DND-41 (cell line): Measurements from ENCODE around the gene PSAP.

Source experiments
- ATAC-seq: fragments of 200-7000 bp; cut with Tn5 transposase; 3 replicates; pipeline ENCODE4 v1.9.1; 2021; ENCODE audit warnings: low read depth; ENCODE audit not compliant: insufficient read depth
- DNase-seq: peaks from one replicate; pipeline ENCODE4 v3.0.0-alpha.2; 2020
- H2AFZ ChIP-seq: 2 replicates; pipeline ENCODE4 v1.6.0; 2012; ENCODE audit warnings: low read depth, low read length
- H3K27ac ChIP-seq: 2 replicates; pipeline ENCODE4 v1.5.1; 2012; ENCODE audit warnings: low read length, inconsistent platforms
- H3K27me3 ChIP-seq: fragments of 200-600 bp; sonication (generic); 2 replicates; pipeline ENCODE4 v1.6.0; 2012; ENCODE audit warnings: low read length, mild to moderate bottlenecking, inconsistent platforms; ENCODE audit not compliant: insufficient read depth, poor library complexity
- H3K36me3 ChIP-seq: 2 replicates; pipeline ENCODE4 v1.5.1; 2012; ENCODE audit warnings: low read length, inconsistent platforms; ENCODE audit not compliant: insufficient read depth
- H3K4me1 ChIP-seq: 2 replicates; pipeline ENCODE4 v1.5.1; 2012; ENCODE audit warnings: mild to moderate bottlenecking, low read length; ENCODE audit not compliant: insufficient read depth
- H3K4me2 ChIP-seq: 2 replicates; pipeline ENCODE4 v1.6.0; 2012; ENCODE audit warnings: mild to moderate bottlenecking, moderate library complexity, low read length, inconsistent platforms; ENCODE audit not compliant: insufficient read depth
- H3K4me3 ChIP-seq, 2 experiments: fragments of 200-600 bp in 1 of 2; shearing (Covaris generic) in 1 of 2; 2 replicates each; pipeline ENCODE4 v1.5.1; 2012 to 2016; ENCODE audit warnings: inconsistent platforms in 2 of 2, low read length in 2 of 2, mild to moderate bottlenecking in 2 of 2, low read depth in 1 of 2, moderate library complexity in 1 of 2
- H3K79me2 ChIP-seq: 2 replicates; pipeline ENCODE4 v1.6.0; 2012; ENCODE audit warnings: low read length, inconsistent platforms; ENCODE audit not compliant: insufficient read depth
- H3K9ac ChIP-seq: 2 replicates; pipeline ENCODE4 v1.6.0; 2012; ENCODE audit warnings: low read depth, mild to moderate bottlenecking, inconsistent platforms, low read length, moderate library complexity
- H3K9me3 ChIP-seq: 2 replicates; pipeline ENCODE4 v1.5.1; 2012; ENCODE audit warnings: low read length, moderate library complexity, mild to moderate bottlenecking, inconsistent platforms; ENCODE audit not compliant: insufficient read depth, severe bottlenecking
- H4K20me1 ChIP-seq: 2 replicates; pipeline ENCODE4 v1.6.0; 2012; ENCODE audit warnings: low read length; ENCODE audit not compliant: insufficient read depth
- CTCF ChIP-seq: IDR thresholded peaks from 2 replicates; pipeline ENCODE4 v1.5.1; 2012; ENCODE audit warnings: borderline replicate concordance, low read length, moderate library complexity, mild to moderate bottlenecking; ENCODE audit not compliant: poor library complexity, severe bottlenecking; ENCODE audit errors: extremely low read depth
- EZH2 ChIP-seq: IDR thresholded peaks from 3 replicates; pipeline ENCODE4 v1.6.1; 2012; ENCODE audit warnings: borderline replicate concordance, low read depth, mild to moderate bottlenecking, moderate library complexity, low read length, inconsistent platforms; ENCODE audit not compliant: severe bottlenecking

The PSAP gene

GRCh38 chr10:71797533-71798307, 53.3 kb downstream of the PSAP start:
- Histone ChIP-seq H3K79me2 (no peaks in the 10 kb centered on the region), H3K4me3 (no peak overlapping the region), H2AFZ (no peak overlapping the region), H3K9me3 (no peaks in the 10 kb centered on the region), H4K20me1 (peaks cover 3% of the 10 kb centered on the region; the same call in 1 of the 2 replicates), H3K27me3 (no peaks in the 10 kb centered on the region), H3K4me2 (no peak overlapping the region), H3K4me1 (no peaks in the 10 kb centered on the region), H3K27ac (no peak overlapping the region), H3K36me3 (no peaks in the 10 kb centered on the region), H3K9ac (no peak overlapping the region)
- DNase-seq (no peak), ATAC-seq (peak; percentile 24; the same call in 1 of the 3 replicates)
- TF ChIP-seq CTCF (no peak), EZH2 (no peak)

GRCh38 chr10:71796749-71797405, 54.2 kb downstream of the PSAP start:
- H3K79me2 ChIP-seq = no peaks in the 10 kb centered on the region
- DNase-seq = no peak
- H3K4me1 ChIP-seq = no peaks in the 10 kb centered on the region
- H2AFZ ChIP-seq = no peak overlapping the region
- H3K9ac ChIP-seq = no peak overlapping the region
- no peak for TF ChIP-seq EZH2
- TF ChIP-seq CTCF = no peak
- H4K20me1 ChIP-seq = peaks cover 3% of the 10 kb centered on the region; the same call in 1 of the 2 replicates
- H3K9me3 ChIP-seq = no peaks in the 10 kb centered on the region
- H3K27me3 ChIP-seq = no peaks in the 10 kb centered on the region
- H3K27ac ChIP-seq = no peak overlapping the region
- H3K4me3 ChIP-seq = no peak overlapping the region
- ATAC-seq = no peak
- H3K36me3 ChIP-seq = no peaks in the 10 kb centered on the region
- H3K4me2 ChIP-seq = no peak overlapping the region

- TF ChIP-seq CTCF = no peak
- no peak for TF ChIP-seq EZH2
- no peaks in the 10 kb centered on the region for H3K36me3 ChIP-seq
- no peaks in the 10 kb centered on the region for H3K9me3 ChIP-seq
- ATAC-seq (peak; percentile 78), DNase-seq (peak; percentile 56)
- no peak overlapping the region for H2AFZ ChIP-seq
- no peak overlapping the region for H3K4me2 ChIP-seq
- H3K79me2 ChIP-seq = no peaks in the 10 kb centered on the region
- H4K20me1 ChIP-seq = peaks cover 3% of the 10 kb centered on the region; the same call in 1 of the 2 replicates
- H3K9ac ChIP-seq = no peak overlapping the region
- no peak overlapping the region for H3K4me3 ChIP-seq
- H3K4me1 ChIP-seq = no peaks in the 10 kb centered on the region
- no peak overlapping the region for H3K27ac ChIP-seq
- H3K27me3 ChIP-seq = no peaks in the 10 kb centered on the region
Measured at GRCh38 chr10:71795248-71795647, 55.8 kb downstream of the PSAP start.
